Stimulated activated naive CD4-positive, alpha-beta T cell treated with Interleukin-2 at 50 U/mL for 16 hours (primary cell): ENCODE data around the gene TRAPPC5.

Experiments used
- DNase-seq: peaks from one replicate; lab custom pipeline; 2025; lab: John Stamatoyannopoulos, UW

The TRAPPC5 gene

GRCh38 chr19:7676376-7676775 is 4.3 kb upstream of the TRAPPC5 start:
- DNase-seq = no peak

DNA sequence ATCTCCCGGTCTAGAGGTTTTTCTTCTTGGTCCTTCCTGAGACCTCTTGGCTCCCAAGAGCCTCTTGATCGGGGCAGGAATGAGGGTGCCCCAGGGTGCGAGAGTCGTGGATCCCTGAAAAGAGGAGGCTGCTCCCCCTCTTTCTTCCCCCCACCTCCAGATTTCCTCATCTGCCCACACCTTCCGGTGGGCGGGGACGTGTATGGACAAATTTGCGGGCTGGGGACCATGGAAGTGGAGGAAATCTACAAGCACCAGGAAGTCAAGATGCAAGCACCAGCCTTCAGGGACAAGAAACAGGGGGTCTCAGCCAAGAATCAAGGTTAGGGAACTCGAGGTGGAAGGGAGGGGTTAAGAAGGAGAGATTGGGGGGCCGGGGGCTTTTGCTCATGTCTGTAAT is 3.8 kb upstream of the TRAPPC5 start, which contains the start of gene MCEMP1:
TSS of gene MCEMP1 (plus strand) at position 237 of the 400 bp plus-strand sequence. CDS start at position 268, 31 bp downstream.
- DNase-seq = no peak

DNA sequence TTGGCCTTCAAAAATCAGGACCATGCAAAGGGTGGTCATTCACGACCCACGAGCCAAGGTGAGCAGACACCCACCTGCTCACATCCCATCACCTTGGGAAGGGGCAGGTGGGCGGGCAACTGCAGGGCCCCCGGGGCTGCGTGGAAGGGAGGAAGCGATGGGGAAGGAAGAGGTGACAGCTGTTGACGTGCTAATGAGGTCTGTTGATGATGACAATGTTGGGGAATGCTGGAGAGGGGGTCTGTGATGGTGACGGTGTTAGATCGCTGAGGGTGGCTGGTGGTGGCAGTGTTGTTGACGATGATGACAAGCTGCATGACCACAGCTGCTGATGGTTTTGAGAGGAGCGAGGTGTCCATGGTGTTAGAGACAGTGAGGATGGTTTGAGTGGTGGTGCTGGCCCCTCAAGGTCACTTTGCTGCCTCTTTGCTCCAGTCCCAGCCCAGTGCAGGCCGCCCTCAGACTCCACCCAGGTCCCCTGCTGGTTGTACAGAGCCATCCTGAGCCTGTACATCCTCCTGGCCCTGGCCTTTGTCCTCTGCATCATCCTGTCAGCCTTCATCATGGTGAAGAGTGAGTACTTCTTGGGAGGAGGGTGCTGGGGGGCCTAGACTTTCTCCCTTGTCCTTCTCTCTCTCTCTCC is 2.8 kb upstream of the TRAPPC5 start:
- no peak for DNase-seq

GRCh38 chr19:7678971-7679751 is 1.5 kb upstream of the TRAPPC5 start:
- peak; percentile 77 for DNase-seq

DNA sequence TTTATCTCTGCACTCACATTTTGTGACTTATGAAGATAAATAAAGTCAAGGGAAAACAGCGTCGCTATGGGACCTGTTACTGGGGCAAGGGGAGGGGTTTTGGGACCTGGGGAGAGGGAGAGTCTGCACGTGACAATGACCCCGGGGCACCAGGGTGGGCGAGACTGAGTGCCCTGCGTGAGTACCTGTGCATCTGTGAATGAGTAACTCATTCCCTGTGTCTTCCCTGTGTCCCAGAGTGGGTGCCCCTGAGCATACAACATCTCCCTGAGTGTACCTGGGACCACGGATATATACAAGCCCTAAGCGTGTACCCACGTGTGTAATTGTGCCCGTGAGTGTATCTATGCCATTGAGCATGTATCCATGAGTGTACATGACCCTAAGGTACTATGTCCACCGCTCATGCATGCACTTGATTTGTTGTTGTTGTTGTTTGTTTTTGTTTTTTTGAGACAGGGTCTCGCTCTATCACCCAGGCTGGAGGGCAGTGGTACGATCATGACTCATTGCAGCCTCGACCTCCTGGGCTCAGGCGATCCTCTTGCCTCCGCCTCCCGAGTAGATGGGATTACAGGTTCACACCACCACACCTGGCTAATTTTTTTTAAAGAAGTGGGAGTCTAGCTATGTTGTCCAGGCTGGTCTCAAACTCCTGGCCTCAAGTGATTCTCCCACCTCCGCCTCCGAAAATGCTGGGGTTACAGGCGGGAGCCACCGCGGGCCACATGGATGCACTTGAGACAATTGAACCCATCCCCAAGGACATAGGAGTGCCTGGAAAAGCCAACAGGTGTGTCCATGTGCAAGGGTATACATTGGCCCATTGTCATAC is 645 bp upstream of the TRAPPC5 start:
- no peak for DNase-seq

DNA sequence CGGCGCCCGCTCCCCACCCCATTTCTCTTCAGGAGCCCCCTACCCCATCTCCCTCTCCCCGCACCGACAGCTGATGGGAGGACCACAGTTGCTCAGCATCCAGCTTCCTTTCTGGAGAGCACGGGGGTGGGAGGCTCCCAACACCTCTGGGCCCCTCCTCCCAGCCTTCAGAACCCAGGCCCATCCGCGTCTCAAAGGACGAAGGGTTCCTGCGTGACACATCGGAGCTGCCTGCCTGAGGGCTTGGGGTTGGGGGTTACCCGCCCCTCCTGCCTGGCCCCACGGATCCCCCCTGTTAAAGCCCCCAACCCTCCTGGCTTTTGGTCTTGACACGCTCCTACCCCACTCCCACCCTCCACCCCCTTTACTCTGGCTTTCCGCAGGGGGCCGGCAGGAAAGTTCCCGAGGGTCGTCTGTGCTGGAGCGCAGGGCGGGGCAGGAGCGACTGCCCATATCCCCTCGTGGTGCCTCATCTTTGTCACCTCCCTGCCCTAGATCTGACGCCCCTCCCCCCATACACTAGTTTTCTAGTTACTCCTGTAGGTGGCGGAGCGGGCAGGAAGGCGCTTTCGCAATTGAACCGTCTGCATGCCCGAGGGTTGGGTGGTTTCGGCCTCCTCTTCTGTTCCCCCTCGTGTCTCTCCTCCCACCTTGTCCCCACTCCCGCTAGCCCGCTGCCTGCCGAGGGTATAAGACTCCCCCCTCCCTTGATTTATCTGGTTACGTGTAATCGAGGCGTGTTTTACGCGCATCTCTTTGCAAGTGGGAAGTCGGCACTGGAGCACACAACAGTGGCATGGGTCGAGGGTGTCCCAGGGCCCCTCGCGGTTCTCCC is 924 bp downstream of the TRAPPC5 start:
- DNase-seq = peak; percentile 84

GRCh38 chr19:7682175-7682855 is 1.7 kb downstream of the TRAPPC5 start:
- DNase-seq = no peak

DNA sequence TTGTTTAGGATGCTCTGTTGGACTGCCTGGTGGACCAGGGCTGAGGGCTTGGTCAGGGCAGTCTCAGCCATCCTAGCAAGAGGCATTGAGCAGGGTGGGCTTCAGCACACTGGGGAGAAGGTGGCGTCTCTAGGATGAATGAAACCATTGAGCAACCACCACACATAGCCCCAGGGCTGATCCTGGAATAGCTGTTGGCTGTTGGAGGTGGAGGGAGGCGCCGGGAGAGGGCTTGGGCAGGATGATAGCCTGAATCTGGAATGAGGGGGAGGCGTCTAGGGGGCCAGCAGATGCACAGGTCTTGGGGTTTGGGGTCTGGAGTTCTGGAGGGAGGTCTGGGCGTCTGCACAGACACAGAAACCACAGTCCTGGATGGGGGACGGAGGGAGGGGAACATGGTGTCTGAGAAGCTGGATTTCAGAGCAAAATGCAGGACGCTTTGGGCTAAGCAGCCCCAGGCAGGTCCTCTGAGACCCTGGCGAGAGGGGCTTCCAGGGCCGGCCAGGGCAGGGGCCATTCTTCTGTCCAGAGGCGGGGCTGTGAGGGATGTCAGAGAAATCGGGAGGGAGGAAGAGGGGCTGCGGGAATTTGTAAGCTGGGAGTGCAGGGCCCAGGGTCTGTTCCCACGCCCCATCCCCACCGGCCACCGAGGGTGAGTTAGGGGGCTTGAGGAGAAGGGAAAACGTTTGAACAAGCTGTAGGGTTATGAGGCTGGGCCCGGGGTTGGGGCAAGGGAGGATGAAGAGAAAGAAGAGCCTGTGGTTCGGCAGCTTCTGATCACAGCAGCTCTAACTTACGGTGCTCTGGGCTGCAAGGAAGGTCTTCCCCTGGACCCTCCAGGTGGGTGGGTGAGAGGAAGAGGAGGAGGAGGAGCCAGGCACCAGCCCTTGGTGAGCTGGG is 5.2 kb downstream of the TRAPPC5 start:
- DNase-seq = no peak

- no peak for DNase-seq
These were observed 6.5 kb downstream of the TRAPPC5 start for GRCh38 chr19:7687177-7687576.

GRCh38 chr19:7689165-7689564 is 8.5 kb downstream of the TRAPPC5 start:
- DNase-seq = no peak

DNA sequence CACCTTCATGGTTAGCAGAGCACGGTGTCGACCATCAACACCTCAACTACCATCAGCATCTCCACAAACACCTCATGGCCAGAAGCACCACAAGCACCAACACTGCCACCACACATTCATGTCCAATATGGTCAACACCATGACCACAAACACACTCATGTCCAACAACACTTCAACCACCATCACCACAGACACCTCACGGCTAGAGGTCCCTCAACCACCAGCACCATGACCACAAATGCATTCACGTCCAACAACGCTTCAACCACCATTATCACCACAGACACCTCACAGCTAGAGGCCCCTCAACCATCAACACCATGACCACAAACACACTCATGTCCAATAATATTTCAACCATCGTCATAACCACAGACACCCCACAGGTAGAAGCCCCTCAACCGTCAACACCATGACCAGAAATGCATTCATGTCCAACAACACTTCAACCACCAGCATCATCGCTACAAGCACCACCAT is 10.2 kb downstream of the TRAPPC5 start:
- no peak for DNase-seq

DNA sequence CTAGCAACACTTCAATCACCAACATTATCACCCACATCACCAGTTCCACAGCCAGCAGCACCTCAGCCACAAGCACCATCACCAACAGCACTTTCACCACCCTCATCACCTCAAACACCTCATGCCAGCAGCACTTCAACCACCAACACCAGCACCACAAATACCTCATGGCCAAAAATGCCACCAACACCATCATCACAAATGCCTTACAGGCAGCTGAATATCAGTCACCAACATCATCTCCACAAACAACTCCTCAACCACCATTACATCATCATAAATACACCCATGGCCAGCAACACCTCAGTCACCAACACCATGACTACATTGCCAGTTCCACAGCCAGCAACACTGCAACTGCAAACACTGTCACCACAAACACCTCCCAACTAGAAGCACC is 10.9 kb downstream of the TRAPPC5 start:
- no peak for DNase-seq

DNA sequence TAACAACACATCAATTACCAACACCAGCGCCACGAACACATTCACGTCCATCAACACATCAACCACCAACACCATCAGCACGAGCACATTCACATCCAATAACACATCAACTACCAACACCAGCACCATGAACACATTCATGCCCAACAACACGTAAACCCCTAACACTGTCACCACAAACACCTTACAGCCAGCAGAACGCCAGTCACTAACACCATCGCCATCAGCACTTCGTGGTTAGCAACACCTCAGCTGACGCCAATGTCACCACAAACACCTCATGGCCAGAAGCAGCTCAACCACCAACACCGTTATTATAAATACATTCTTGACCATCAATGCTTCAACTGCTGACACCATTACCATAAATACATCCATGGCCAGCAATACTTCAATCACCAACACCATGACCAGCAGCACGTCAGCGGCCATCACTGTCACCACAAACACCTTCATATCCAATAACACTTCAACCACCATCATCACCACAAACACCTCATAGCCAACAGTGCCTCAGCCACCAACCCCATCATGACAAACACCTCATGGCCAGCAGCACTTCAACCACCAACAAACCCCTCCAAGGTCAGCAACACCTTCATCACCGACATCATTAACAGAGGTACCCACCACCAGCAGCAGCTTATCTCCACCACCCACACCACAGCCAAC is 11.9 kb downstream of the TRAPPC5 start:
- peak; percentile 15 for DNase-seq

DNA sequence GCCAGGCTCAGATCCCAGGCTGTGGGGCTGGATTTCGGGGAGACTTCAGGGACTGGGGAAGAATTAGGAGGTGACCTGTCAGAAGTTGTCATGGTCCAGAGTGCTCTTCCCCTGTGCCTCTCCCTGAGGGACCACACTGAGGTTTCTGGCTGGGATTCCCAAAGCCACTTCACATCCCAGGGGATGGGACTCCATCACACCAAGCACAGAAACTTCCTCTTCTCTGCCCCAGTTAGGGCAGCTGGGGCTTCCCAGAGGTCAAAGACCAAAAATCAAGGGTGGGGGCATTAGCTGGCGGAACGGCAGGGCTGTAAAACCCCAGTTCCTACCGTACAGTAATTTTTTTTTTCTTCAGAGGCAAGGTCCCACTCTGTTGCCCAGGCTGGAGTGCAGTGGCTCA is 13.9 kb downstream of the TRAPPC5 start:
- DNase-seq = no peak

- no peak for DNase-seq
These were observed 17.2 kb downstream of the TRAPPC5 start for GRCh38 chr19:7697721-7698287.

DNA sequence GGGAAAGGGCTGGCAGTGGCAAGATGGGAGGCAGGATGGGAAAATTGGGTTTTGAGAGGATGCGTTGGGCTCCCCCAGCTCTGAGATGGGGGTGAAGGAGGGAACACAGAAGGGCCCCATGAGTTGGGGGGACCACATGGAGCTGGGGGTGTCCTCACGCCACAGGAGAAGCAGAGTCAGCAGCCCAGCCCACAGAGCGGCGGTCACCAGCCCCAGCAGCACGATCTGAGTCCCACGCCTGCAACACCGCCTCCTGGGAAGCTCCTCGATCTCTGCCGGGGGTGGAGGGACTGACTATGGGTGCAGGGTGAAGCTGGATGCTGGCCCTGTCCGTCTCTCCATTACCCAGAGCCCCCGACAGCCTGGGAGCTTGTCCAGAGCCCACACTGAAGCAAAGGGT is 17.9 kb downstream of the TRAPPC5 start:
- no peak for DNase-seq

DNA sequence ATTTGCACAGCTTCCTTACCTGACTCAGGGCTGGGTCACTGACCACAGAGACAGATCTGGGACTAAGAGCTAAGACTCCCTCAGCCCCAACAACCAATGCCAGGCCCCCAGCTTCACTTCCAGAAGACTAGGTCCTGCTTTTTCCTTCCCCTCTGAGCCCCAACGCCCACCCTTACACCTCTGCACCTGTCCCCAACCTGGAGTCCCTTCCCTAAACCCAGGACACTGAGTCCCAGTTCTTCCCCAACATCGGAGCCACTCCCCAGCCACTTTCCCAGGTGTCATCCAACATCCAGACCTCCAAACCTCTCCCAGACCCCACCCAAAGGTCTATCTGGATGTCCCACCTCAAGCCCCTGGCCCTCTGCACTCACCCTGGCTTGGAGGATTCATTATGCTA is 18.4 kb downstream of the TRAPPC5 start:
- DNase-seq = no peak

GRCh38 chr19:7699417-7700401 is 19.1 kb downstream of the TRAPPC5 start:
- no peak for DNase-seq
